Measurements from ENCODE around the gene KIAA0232. TPM values are rescaled to one million over a fixed set of nuclear protein-coding genes. Genes with fewer than 3 reads are reported as not detected.
"Not testable (repeated sequence)": the region's sequence is repeated elsewhere in the genome, so short reads cannot be mapped to it uniquely, and the experiment has no call there.

Gene KIAA0232
- total RNA-seq, 4 donors from 2014 or later: 34.6 to 54.0 (median 47.8) TPM

DNA sequence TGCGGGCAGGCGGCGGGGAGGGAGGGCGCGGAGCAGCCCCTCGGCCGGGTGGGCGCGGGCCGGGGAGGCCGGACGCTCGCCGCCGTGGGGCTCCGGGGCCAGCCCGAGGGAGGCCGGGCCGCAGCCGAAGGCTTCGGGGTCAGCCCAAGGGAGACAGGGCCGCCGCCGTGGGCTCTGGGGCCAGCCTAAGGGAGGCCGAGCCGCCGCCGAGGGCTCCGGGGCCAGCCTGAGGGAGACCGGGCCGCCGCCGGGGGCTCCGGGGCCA lies 251 bp downstream of the KIAA0232 start:
- H3K27me3 ChIP-seq: peaks cover 0 to 5% (median 0%) of the 10 kb centered on the region in 4 donors
- no peaks in the 10 kb centered on the region for H3K36me3 ChIP-seq
- TF ChIP-seq, protein P1, sequence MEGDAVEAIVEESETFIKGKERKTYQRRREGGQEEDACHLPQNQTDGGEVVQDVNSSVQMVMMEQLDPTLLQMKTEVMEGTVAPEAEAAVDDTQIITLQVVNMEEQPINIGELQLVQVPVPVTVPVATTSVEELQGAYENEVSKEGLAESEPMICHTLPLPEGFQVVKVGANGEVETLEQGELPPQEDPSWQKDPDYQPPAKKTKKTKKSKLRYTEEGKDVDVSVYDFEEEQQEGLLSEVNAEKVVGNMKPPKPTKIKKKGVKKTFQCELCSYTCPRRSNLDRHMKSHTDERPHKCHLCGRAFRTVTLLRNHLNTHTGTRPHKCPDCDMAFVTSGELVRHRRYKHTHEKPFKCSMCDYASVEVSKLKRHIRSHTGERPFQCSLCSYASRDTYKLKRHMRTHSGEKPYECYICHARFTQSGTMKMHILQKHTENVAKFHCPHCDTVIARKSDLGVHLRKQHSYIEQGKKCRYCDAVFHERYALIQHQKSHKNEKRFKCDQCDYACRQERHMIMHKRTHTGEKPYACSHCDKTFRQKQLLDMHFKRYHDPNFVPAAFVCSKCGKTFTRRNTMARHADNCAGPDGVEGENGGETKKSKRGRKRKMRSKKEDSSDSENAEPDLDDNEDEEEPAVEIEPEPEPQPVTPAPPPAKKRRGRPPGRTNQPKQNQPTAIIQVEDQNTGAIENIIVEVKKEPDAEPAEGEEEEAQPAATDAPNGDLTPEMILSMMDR (IDR thresholded peaks at IDR 0.05): no peak
- TF ChIP-seq POLR2A (IDR thresholded peaks at IDR 0.05; ENCODE audit: low read depth) (no peak), POLR2AphosphoS5 (IDR thresholded peaks at IDR 0.05) (no peak), EP300 (IDR thresholded peaks at IDR 0.05) (no peak)
- no CpG with 5 or more reads among the region's 34 CpGs for WGBS
- intact Hi-C loops (cut with DNase I): loop anchor here (2.0 to 10.0 kb wide), 3 partner anchors 66 to 262 kb away; partner anchors contain the start of genes BLOC1S4 and TADA2B
- H3K4me1 ChIP-seq: peaks cover 32 to 50% (median 49%) of the 10 kb centered on the region in 4 donors
- no peaks in the 10 kb centered on the region for H3K9me3 ChIP-seq
- H3K27ac ChIP-seq (replicated peaks in 1 of 4): peak overlapping the region; percentile 100
- DNase-seq (ENCODE audit: extremely low spot score): no peak
- H3K4me3 ChIP-seq: peak overlapping the region; percentile 96 to 100 (median 98)

DNA sequence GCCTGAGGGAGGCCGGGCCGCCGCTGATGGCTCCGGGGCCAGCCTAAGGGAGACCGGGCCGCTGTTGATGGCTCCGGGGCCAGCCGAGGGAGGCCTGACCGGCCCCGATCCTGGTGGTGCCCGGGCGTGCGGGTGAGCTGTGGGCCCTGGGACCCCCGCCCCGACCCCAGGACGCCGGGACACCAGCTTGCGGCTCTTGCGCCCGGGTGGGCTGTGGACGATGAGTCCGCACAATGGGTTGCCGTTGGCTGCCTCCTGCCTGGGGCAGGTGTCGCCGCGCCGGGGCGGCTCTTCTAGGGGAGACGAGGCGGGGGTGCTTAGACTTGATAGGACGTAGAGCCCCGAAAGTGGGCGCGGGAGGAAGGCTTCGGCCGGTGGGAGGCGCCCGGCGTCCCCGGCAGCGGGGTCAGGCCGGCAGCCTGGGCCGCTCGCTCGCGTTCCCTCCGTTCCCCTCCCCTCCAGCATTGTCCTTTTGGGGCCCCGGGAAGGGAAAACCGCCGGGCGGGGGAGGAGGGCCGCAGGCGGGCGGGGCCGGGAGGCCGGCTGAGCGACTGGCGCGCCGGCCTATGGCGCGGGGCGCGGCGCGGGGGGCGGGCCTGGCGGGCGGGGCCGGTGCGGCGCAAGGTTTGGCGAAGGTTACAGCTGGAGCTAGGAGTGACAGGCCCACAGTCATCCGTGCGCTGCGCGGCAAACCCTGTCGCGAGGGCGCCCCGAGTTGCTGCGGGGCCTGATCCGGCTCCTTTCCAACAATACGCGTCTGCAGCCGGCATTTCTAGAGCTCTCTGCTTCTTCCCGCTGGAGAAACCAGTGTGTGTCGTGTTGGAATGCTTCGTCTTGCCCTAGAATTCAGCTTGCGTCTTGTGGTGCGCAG lies 819 bp downstream of the KIAA0232 start:
- 3% methylated on average over 6 of the region's 91 CpGs for WGBS
- intact Hi-C loops (cut with DNase I): loop anchor here (2.0 to 10.0 kb wide), 3 partner anchors 67 to 261 kb away; partner anchors contain the start of genes BLOC1S4 and TADA2B
- TF ChIP-seq POLR2AphosphoS5 (IDR thresholded peaks at IDR 0.05) (peak; percentile 84 to 91), POLR2A (IDR thresholded peaks at IDR 0.05; ENCODE audit: low read depth) (peak; percentile 38), EP300 (IDR thresholded peaks at IDR 0.05) (no peak)
- TF ChIP-seq, protein P1 (IDR thresholded peaks at IDR 0.05): peak in 1 of 3 experiments; percentile 19
- Histone ChIP-seq H3K4me1 (peaks cover 34 to 56% (median 55%) of the 10 kb centered on the region in 4 donors), H3K27ac (replicated peaks in 1 of 4) (peak overlapping the region; percentile 100), H3K4me3 (peak overlapping the region; percentile 96 to 100 (median 98)), H3K27me3 (peaks cover 0 to 5% (median 0%) of the 10 kb centered on the region in 4 donors), H3K9me3 (no peaks in the 10 kb centered on the region), H3K36me3 (no peaks in the 10 kb centered on the region)
- peak; percentile 95 for DNase-seq (ENCODE audit: extremely low spot score)

DNA sequence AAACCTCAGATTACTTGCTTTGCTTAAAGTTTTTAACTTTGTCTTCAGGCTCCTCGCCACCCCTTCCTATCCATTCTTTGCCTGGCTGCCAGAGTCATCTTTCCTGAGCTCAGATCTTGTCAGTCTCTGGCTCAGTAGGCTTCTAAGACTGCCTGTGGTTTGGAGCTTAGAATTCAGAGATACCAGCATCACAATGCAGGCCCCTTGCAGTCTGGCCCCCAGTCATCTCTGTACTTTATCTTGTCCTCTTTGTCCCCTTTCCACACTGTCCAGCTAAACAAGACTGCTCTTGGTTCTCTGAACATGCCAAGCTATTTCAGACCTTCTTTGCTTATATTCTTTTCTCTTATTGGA lies 3.0 kb downstream of the KIAA0232 start:
- TF ChIP-seq POLR2AphosphoS5 (IDR thresholded peaks at IDR 0.05) (no peak), POLR2A (IDR thresholded peaks at IDR 0.05; ENCODE audit: low read depth) (no peak)
- WGBS: 86% methylated on average over 1 of the region's 1 CpG
- H3K9me3 ChIP-seq: no peaks in the 10 kb centered on the region
- H3K4me3 ChIP-seq: no peak overlapping the region
- H3K27me3 ChIP-seq: peaks cover 0 to 5% (median 0%) of the 10 kb centered on the region in 4 donors
- peak overlapping the region in 1 of 4 donors; percentile 18 for H3K27ac ChIP-seq (replicated peaks in 1 of 4)
- intact Hi-C loops (cut with DNase I): loop anchor here (10.0 kb wide), 1 partner anchor 259 kb away; the partner anchor contains the start of gene TADA2B
- DNase-seq (ENCODE audit: extremely low spot score): peak; percentile 7
- H3K36me3 ChIP-seq: peaks cover 0 to 4% (median 0%) of the 10 kb centered on the region in 4 donors
- peaks cover 35 to 77% (median 73%) of the 10 kb centered on the region in 4 donors for H3K4me1 ChIP-seq

DNA sequence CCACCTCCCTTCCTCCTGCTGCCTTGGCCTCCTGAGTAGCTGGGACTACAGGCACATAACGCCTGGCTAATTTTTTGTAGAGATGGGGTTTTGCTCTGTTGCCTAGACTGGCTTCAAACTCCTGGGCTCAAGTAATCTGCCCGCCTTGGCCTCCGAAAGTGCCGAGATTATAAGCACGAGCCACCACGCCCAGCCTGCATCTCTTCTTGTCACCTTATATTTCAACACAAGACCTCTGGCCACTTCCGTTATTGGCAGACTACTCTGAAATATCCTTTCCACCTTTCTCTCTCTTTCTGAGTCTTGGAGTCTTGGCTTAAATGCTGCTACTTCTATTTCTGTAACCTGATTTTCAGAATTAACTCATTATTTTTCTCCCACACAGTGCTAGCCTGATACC lies 5.6 kb downstream of the KIAA0232 start:
- peaks cover 0 to 3% (median 0%) of the 10 kb centered on the region in 4 donors for H3K27me3 ChIP-seq
- TF ChIP-seq, protein P1 (IDR thresholded peaks at IDR 0.05): no peak
- no peak for TF ChIP-seq POLR2AphosphoS5 (IDR thresholded peaks at IDR 0.05)
- TF ChIP-seq POLR2A (IDR thresholded peaks at IDR 0.05; ENCODE audit: low read depth): no peak
- TF ChIP-seq EP300 (IDR thresholded peaks at IDR 0.05): no peak
- DNase-seq (ENCODE audit: extremely low spot score): peak; percentile 45
- H3K9me3 ChIP-seq: no peaks in the 10 kb centered on the region
- peak overlapping the region in 1 of 4 donors; percentile 27 for H3K27ac ChIP-seq (replicated peaks in 1 of 4)
- peaks cover 44 to 92% (median 87%) of the 10 kb centered on the region in 4 donors for H3K4me1 ChIP-seq
- peaks cover 0 to 8% (median 2%) of the 10 kb centered on the region in 4 donors for H3K36me3 ChIP-seq
- intact Hi-C loops (cut with DNase I): loop anchor here (10.0 kb wide), 1 partner anchor 257 kb away; the partner anchor contains the start of gene TADA2B
- whole genome bisulfite sequencing: 50% methylated on average over 7 of the region's 7 CpGs
- H3K4me3 ChIP-seq: no peak overlapping the region

DNA sequence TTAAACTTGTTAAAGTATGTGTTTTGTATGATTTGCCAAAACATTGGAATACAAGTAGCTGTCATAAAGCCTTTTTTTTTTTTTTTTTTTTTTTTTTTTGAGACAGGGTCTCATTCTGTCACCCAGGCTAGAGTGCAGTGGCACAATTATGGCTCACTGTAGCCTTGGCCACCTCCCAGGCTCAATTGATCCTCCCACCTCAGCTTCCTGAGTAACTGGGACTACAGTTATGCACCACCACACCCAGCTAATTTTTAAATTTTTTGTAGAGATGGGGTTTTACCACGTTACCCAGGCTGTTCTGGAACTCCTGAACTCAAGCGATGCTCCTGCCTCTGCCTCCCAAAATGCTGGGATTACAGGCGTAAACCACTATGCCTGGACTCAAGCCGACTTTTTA lies 8.7 kb downstream of the KIAA0232 start:
- DNase-seq (ENCODE audit: extremely low spot score); H3K27ac ChIP-seq (replicated peaks in 1 of 4); intact Hi-C loops (cut with DNase I); H3K4me3 ChIP-seq; H3K9me3 ChIP-seq; H3K27me3 ChIP-seq: not testable (repeated sequence)
- H3K4me1 ChIP-seq: peaks cover 30 to 96% (median 82%) of the 10 kb centered on the region in 4 donors
- 90% methylated on average over 4 of the region's 4 CpGs for WGBS
- H3K36me3 ChIP-seq: peaks cover 0 to 13% (median 2%) of the 10 kb centered on the region in 4 donors

DNA sequence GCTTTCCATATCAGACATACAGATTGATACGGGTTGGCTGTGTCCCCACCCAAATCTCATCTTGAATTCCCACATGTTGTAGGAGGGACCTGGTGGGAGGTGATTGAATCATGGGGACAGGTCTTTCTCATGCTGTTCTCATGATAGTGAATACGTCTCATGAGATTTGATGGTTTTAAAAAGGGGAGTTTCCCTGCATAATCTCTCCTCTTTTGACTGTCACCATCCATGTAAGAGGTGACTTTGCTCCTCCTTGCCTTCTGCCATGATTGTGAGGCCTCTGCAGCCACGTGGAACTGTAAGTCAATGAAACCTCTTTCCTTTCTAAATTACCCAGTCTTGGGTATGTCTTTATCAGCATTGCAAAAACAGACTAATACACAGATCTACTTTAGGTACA lies 9.3 kb downstream of the KIAA0232 start:
- H3K27me3 ChIP-seq; H3K4me3 ChIP-seq; DNase-seq (ENCODE audit: extremely low spot score); intact Hi-C loops (cut with DNase I); H3K27ac ChIP-seq (replicated peaks in 1 of 4); H3K9me3 ChIP-seq: not testable (repeated sequence)
- peaks cover 0 to 15% (median 2%) of the 10 kb centered on the region in 4 donors for H3K36me3 ChIP-seq
- 79% methylated on average over 3 of the region's 3 CpGs for WGBS
- H3K4me1 ChIP-seq: peaks cover 29 to 96% (median 80%) of the 10 kb centered on the region in 4 donors

Measured in esophagus muscularis mucosa (tissue), 4 donors.